Kidney (tissue), 14 donors: ENCODE measurements around the gene CHL1. TPM values are rescaled to one million over a fixed set of nuclear protein-coding genes. Genes with fewer than 3 reads are reported as not detected.

Source experiments
- DNase-seq, 5 donors: peaks; one replicate each; pipeline ENCODE4 v3.0.0-alpha.2; 2013 to 2020
- FAIRE-seq: peaks from 2 replicates; lab custom pipeline; 2012; peaks lifted over from hg19 to GRCh38; lab: Jason Lieb, UNC
- H3K27ac ChIP-seq, 2 donors: one replicate each; pipeline ENCODE4 v1.7.0; 2013; ENCODE audit warnings: low read depth in 2 of 2, low read length in 2 of 2, inconsistent platforms in 1 of 2
- H3K27me3 ChIP-seq: one replicate; pipeline ENCODE4 v1.7.1; 2013; ENCODE audit warnings: low read length, inconsistent platforms; ENCODE audit not compliant: control insufficient read depth, insufficient read depth
- H3K36me3 ChIP-seq, 3 donors: one replicate each; pipeline versions ENCODE4 v1.7.0 to v1.7.1; 2013; ENCODE audit warnings: low read length in 3 of 3, control low read depth in 1 of 3, inconsistent platforms in 1 of 3; ENCODE audit not compliant: insufficient read depth in 3 of 3, control insufficient read depth in 2 of 3
- H3K4me1 ChIP-seq, 3 donors: one replicate each; pipeline versions ENCODE4 v1.7.0 to v1.7.1; 2013; ENCODE audit warnings: low read length in 3 of 3, inconsistent platforms in 1 of 3, low read depth in 1 of 3; ENCODE audit not compliant: control insufficient read depth in 2 of 3, insufficient read depth in 2 of 3
- H3K4me3 ChIP-seq, 3 donors: one replicate each; pipeline versions ENCODE4 v1.7.0 to v1.8.1; 2013; ENCODE audit warnings: low read length in 3 of 3, control low read depth in 1 of 3, inconsistent platforms in 1 of 3
- H3K9ac ChIP-seq, 3 donors: one replicate each; pipeline versions ENCODE4 v1.7.0 to v1.7.1; 2013; ENCODE audit warnings: low read length in 3 of 3, control low read depth in 1 of 3, inconsistent platforms in 1 of 3
- H3K9me3 ChIP-seq, 3 donors: one replicate each; pipeline versions ENCODE4 v1.7.0 to v1.7.1; 2013; ENCODE audit warnings: low read length in 3 of 3, control low read depth in 1 of 3, inconsistent platforms in 1 of 3; ENCODE audit not compliant: control insufficient read depth in 2 of 3, insufficient read depth in 1 of 3
- CTCF ChIP-seq: IDR thresholded peaks from 3 replicates; pipeline ENCODE4 v1.5.1; 2012; ENCODE audit warnings: mild to moderate bottlenecking, moderate library complexity, borderline replicate concordance; ENCODE audit not compliant: insufficient read depth; ENCODE audit errors: extremely low read depth
- intact Hi-C: fragments of 100-400 bp; cut with DNase I; formaldehyde crosslinking; loops from one replicate; pipeline ENCODE4 v1.11.1; 2022
- polyA plus RNA-seq: library from polyadenylated mRNA; stranded (reverse); fragments of 350-450 nt; fragmentation: Illumina TruSeq; extraction: RNeasy Lipid Tissue Mini Kit (QIAGEN cat#74804); gene quantifications from one replicate; pipeline ENCODE4 v1.2.3, GENCODE V29; 2014; ENCODE audit warnings: low read depth, low replicate concordance; ENCODE audit not compliant: insufficient read depth
- total RNA-seq: library from RNA; stranded (reverse); fragmentation: NEBNext Ultra II Directional; extraction: Animal tissue kit (Norgen Biotek cat#: 25700); gene quantifications from one replicate; pipeline ENCODE4 v1.2.1, GENCODE V29; 2021
- donor health status: control.
- donor health status: control.
- donor health status: control.
- donor health status: control.
- donor health status: control.
- donor health status: DM: yes; HTN: yes; CAD: no.
- donor health status: Normal renal cell carcinoma (clear cell type).

CHL1 gene
- total and polyA plus RNA-seq, 2 donors from 2014 or later, result 10.6 to 109 TPM

- Histone ChIP-seq H3K4me3 (no peak overlapping the region), H3K9ac (no peak overlapping the region), H3K27me3 (no peaks in the 10 kb centered on the region), H3K9me3 (no peaks in the 10 kb centered on the region), H3K4me1 (no peaks in the 10 kb centered on the region), H3K27ac (no peak overlapping the region), H3K36me3 (no peaks in the 10 kb centered on the region)
- intact Hi-C loops, result no loop called here
- FAIRE-seq, result no peak
- DNase-seq, result no peak
- no peak for TF ChIP-seq CTCF
Observed at GRCh38 chr3:264394-265156, 68.0 kb downstream of the CHL1 start.

- intact Hi-C loops, result no loop called here
- no peaks in the 10 kb centered on the region for H3K27me3 ChIP-seq
- no peaks in the 10 kb centered on the region for H3K36me3 ChIP-seq
- no peak overlapping the region for H3K9ac ChIP-seq
- no peak for DNase-seq
- TF ChIP-seq CTCF, result no peak
- no peak for FAIRE-seq
- H3K9me3 ChIP-seq, result no peaks in the 10 kb centered on the region
- H3K4me3 ChIP-seq, result no peak overlapping the region
- H3K27ac ChIP-seq, result no peak overlapping the region
- no peaks in the 10 kb centered on the region for H3K4me1 ChIP-seq
Observed at GRCh38 chr3:267101-267500, 70.5 kb downstream of the CHL1 start.

GRCh38 chr3:270688-271087 is 74.1 kb downstream of the CHL1 start:
- TF ChIP-seq CTCF, result no peak
- Histone ChIP-seq H3K27ac (no peak overlapping the region), H3K9ac (no peak overlapping the region), H3K27me3 (no peaks in the 10 kb centered on the region), H3K4me3 (no peak overlapping the region), H3K36me3 (no peaks in the 10 kb centered on the region), H3K4me1 (no peaks in the 10 kb centered on the region), H3K9me3 (no peaks in the 10 kb centered on the region)
- intact Hi-C loops, result no loop called here
- FAIRE-seq (no peak), DNase-seq (no peak)
